AG08395 (cell line): ENCODE results near the gene PPP1R14B.

Experiments
- DNase-seq: peaks from one replicate; pipeline ENCODE4 v3.0.0; 2012; ENCODE audit warnings: mixed read lengths, low spot score

Gene PPP1R14B

DNA sequence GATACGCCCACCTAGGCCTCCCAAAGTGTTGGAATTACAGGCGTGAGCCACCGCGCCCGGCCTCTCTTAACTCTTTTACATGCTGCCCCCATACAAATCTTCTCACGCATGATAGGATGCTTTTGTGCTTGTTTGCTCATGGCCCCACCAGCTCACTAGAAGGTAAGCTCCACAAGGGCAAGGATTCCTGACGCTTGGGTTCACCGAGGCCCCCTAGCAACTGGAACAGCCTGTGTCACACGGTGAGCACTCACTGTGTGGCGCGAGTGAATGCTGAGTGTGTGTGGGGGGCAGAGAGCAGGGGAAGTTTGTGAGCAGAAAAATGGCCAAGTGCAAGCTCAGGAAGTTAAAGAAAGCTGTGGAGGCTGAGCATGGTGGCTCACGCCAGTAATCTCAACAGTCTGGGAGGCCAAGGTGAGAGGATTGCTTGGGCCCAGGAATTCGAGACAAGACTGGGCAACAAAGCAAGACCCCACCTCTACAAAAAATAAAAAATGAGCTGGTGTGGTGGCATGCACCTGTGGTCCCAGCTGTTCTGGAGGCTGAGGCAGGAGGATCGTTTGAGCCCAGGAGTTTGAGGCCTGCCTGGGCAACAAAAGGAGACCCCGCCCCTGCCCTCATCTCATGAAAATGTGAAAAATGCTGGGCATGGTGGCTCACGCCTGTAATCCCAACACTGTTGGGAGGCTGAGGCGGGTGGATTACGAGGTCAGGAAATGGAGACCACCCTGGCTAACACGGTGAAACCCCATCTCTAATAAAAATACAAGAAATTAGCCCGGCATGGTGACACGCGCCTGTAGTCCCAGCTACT, 35.4 kb upstream of the PPP1R14B start:
- DNase-seq = no peak

DNA sequence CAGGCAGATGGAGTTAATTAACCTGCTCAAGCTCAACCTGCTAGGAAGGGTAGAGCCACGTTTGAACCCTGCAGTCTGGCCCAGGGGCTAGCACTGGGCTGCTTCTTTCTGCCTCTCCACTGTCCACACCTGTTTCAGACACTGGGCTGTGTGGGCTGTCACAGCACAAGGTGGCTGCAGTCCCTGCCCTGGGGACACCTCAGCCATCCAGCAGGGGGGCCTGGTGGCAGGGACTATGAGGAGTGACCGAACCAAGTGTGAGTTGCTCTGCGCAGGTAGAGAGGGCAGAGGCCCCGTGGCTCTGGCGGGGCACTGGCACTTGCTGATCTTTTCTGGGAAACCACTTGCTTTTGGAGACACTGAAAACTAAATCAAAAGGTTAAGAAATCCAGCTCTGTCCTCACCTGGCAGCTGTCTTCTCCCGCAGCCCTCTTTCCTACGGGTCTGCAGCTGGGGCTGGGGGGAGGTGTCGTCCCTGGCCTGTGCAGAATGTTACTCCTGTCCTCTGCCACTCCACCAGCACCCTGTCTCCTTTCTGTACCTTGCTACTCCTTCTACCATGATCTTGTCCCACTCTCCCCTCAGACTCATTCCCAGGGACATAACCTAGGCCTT, 31.9 kb upstream of the PPP1R14B start:
- no peak for DNase-seq

- DNase-seq = peak; percentile 44
Measured at GRCh38 chr11:64276653-64277431, 30.1 kb upstream of the PPP1R14B start.

- DNase-seq = no peak
Measured at GRCh38 chr11:64275841-64276240, 29.1 kb upstream of the PPP1R14B start.

DNA sequence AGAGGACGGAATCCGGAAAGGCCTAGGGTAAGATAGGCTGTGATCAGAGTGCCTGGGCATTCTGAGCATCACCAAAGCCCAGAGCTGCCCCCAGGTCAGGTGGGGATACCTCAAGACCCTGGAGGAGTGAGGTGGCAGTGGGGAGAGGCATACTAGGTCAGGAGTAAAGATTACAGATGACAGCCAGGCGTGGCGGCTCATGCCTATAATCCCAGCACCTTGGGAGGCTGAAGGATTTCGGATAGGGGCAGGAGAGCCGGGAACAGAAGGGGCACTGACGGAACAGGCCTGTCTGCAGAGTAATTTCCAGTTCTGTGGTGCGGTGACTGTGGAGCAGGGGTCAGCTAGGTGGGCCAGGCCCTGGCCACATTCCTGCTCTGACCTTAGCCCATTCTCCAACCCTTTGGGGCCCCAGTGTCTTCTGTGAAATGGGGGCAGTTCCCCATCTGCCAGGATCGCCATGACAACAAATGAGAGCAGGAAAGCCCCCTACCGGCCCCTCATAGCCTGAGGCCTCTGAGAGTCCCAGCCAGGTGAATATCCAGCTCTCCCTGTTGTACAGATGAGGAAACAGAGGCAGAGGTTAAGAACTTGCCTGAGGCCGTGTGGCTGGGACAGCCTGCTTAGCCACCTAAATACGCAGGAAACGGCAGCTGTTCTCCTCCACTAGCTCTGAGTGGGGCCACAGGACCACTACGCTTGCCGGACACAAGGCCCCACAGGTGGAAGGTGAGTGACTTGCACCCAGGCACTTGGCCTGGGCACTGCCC, 28.5 kb upstream of the PPP1R14B start:
- DNase-seq = no peak

GRCh38 chr11:64269540-64270220, 22.9 kb upstream of the PPP1R14B start:
- peak; percentile 95 for DNase-seq

- DNase-seq = no peak
Measured at GRCh38 chr11:64268893-64269539, 22.3 kb upstream of the PPP1R14B start.

GRCh38 chr11:64268025-64268892, 21.5 kb upstream of the PPP1R14B start:
- DNase-seq = no peak

- DNase-seq = no peak
Measured at GRCh38 chr11:64267207-64267945, 20.6 kb upstream of the PPP1R14B start.

GRCh38 chr11:64266339-64266738, 19.6 kb upstream of the PPP1R14B start:
- DNase-seq = no peak

- DNase-seq = no peak
Measured at GRCh38 chr11:64265176-64266160, 18.7 kb upstream of the PPP1R14B start.

DNA sequence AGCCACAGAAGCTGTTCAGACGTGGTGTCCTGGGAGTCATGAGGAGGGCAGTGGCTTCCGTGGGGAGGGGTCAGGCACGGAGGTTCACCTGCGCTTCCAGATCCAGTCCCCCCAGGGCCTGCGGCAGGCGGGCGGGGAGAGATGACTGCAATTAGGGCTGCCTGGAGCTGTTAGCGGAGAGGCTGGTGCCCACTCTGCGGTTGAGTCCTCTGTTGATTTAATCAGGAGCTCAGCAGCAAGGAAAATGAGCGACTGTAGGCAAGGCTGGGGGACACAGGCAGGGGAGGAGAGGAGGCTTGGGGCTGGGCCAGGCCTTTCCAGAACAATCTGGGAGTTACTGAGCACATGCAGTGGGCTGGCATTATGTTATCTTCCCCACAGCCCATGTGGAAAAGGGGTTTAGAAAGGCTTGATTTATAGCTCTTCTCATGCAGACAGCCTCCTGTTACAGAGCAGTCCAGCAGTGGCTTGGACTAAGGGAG, 17.7 kb upstream of the PPP1R14B start:
- DNase-seq = no peak

GRCh38 chr11:64263947-64264317, 17.2 kb upstream of the PPP1R14B start:
- DNase-seq = no peak

GRCh38 chr11:64263021-64263946, 16.5 kb upstream of the PPP1R14B start:
- DNase-seq = peak; percentile 19

- DNase-seq = no peak
Measured at GRCh38 chr11:64262271-64263002, 15.7 kb upstream of the PPP1R14B start.

- DNase-seq = no peak
Measured at GRCh38 chr11:64261556-64262080, 14.9 kb upstream of the PPP1R14B start.
